Tibial nerve (tissue), 4 donors: Measurements from ENCODE around the gene CNTN5.

ENCODE experiments used
- CTCF ChIP-seq, 5 experiments: fragments of 200-600 bp in 3 of 5; fragments of 450-650 bp in 2 of 5; sonication (generic) in 3 of 5; IDR thresholded peaks; one replicate each; pipeline ENCODE4 v1.5.1; 2016 to 2019; ENCODE audit warnings: antibody characterized with exemption in 5 of 5, mild to moderate bottlenecking in 3 of 5, moderate library complexity in 2 of 5
- EP300 ChIP-seq, 2 donors: sonication (generic); formaldehyde crosslinking; IDR thresholded peaks; one replicate each; pipeline ENCODE4 v1.6.1; 2017; ENCODE audit warnings: antibody characterized with exemption in 2 of 2, mild to moderate bottlenecking in 1 of 2
- POLR2A ChIP-seq, 2 donors: fragments of 450-650 bp; IDR thresholded peaks; one replicate each; pipeline ENCODE4 v1.6.1; 2017; ENCODE audit warnings: antibody characterized with exemption in 2 of 2, mild to moderate bottlenecking in 2 of 2, moderate library complexity in 2 of 2

GRCh38 chr11:100188137-100188783 lies 1167.5 kb downstream of the CNTN5 start:
- no peak for TF ChIP-seq CTCF (IDR thresholded peaks at IDR 0.05)
- no peak for TF ChIP-seq EP300 (IDR thresholded peaks at IDR 0.05)
- TF ChIP-seq POLR2A (IDR thresholded peaks at IDR 0.05): no peak
